SK-N-MC (cell line): ENCODE measurements around the gene BMP2K.

ENCODE experiments used
- EZH2 ChIP-seq: fragments of 200-600 bp; sonication (generic); IDR thresholded peaks from one replicate; pipeline ENCODE4 v1.6.1; 2017; ENCODE audit warnings: antibody characterized with exemption
- FOXP2 ChIP-seq: optimal IDR thresholded peaks from 2 replicates; pipeline ENCODE3; 2011; ENCODE audit warnings: mild to moderate bottlenecking, moderate library complexity; ENCODE audit not compliant: insufficient read depth; ENCODE audit errors: extremely low read length, control extremely low read depth
- POLR2AphosphoS5 ChIP-seq: IDR thresholded peaks from 2 replicates; pipeline ENCODE4 v1.6.1; 2012; ENCODE audit warnings: mild to moderate bottlenecking, low read depth, low read length, borderline replicate concordance

GRCh38 chr4:78756776-78757175 lies 19.4 kb upstream of the BMP2K start:
- no peak for TF ChIP-seq EZH2
- TF ChIP-seq POLR2AphosphoS5: no peak
- TF ChIP-seq FOXP2: no peak
